ENCODE results near the gene POLR1F. TPM values are rescaled to one million over a fixed set of nuclear protein-coding genes. Genes with fewer than 3 reads are reported as not detected.

POLR1F gene
- total and polyA plus RNA-seq, 9 of the 15 experiments (the other 6 are each of a cell fraction or from before 2014, with no cell fraction given), result 17.5 to 95.3 (median 32.7) TPM

- no peaks in the 10 kb centered on the region for H4K20me1 ChIP-seq (replicated peaks; ENCODE audit: control insufficient read depth, insufficient read depth, low read length)
- no peak overlapping the region for H2AFZ ChIP-seq (ENCODE audit: low read depth, low read length)
- no peak overlapping the region for H3K4me3 ChIP-seq
- H3K9me3 ChIP-seq (replicated peaks; ENCODE audit: control insufficient read depth, insufficient read depth, low read depth, low read length), result no peaks in the 10 kb centered on the region
- ATAC-seq (no peak), FAIRE-seq (no peak), DNase-seq (ENCODE audit: extremely low read depth in 1 of 4, low spot score in 3 of 4) (no peak)
- no peak overlapping the region for H3K4me2 ChIP-seq (ENCODE audit: insufficient read depth, low read length)
- POLR2A ChIA-PET, result no interaction called here
- BruUV-seq (replicated peaks), result TSS peak; percentile 1
- H3K4me1 ChIP-seq (replicated peaks in 1 of 2; ENCODE audit: control insufficient read depth in 2 of 2, insufficient read depth in 2 of 2, low read length in 2 of 2), result no peaks in the 10 kb centered on the region
- no peaks in the 10 kb centered on the region for H3K9me1 ChIP-seq (ENCODE audit: control insufficient read depth, insufficient read depth, low read length)
- H3K9ac ChIP-seq (ENCODE audit: insufficient read depth in 1 of 2, low read depth in 2 of 2, low read length in 2 of 2), result no peak overlapping the region
- H3K36me3 ChIP-seq (ENCODE audit: control insufficient read depth, insufficient read depth, low read length), result peaks cover 49% of the 10 kb centered on the region
- CTCF ChIA-PET (ENCODE audit: low intra/inter-chr PET ratio), result no interaction called here
- intact Hi-C loops (cut with micrococcal nuclease), result no loop called here
- no peaks in the 10 kb centered on the region for H3K79me2 ChIP-seq (ENCODE audit: control insufficient read depth, insufficient read depth, low read length)
- TF ChIP-seq HLTF (IDR thresholded peaks at IDR 0.05) (no peak), ZC3H8 (IDR thresholded peaks at IDR 0.05) (no peak), NR1H2 (CRISPR knock-in tag; IDR thresholded peaks at IDR 0.05) (no peak), SNIP1 (IDR thresholded peaks at IDR 0.05; ENCODE audit: low read depth) (no peak), ZNF316 (IDR thresholded peaks at IDR 0.05) (peak; percentile 42)
- in situ Hi-C loops (cut with MboI), result loop anchor here (25.0 kb wide), 1 partner anchor 2010 kb away; no protein-coding TSS in a partner anchor
- no peak overlapping the region for H3K27ac ChIP-seq (ENCODE audit: extremely low read depth, low read depth, low read length)
- no peaks in the 10 kb centered on the region for H3K27me3 ChIP-seq (ENCODE audit: control insufficient read depth in 2 of 2, insufficient read depth in 2 of 2, low read length in 2 of 2)
Observed at GRCh38 chr7:19696926-19697325, 11.9 kb downstream of the POLR1F start.

GRCh38 chr7:19692111-19692828 is 16.6 kb downstream of the POLR1F start:
- Histone ChIP-seq H3K9me1 (ENCODE audit: control insufficient read depth, insufficient read depth, low read length) (no peaks in the 10 kb centered on the region), H4K20me1 (replicated peaks; ENCODE audit: control insufficient read depth, insufficient read depth, low read length) (no peaks in the 10 kb centered on the region), H2AFZ (ENCODE audit: low read depth, low read length) (no peak overlapping the region), H3K27me3 (ENCODE audit: control insufficient read depth in 2 of 2, insufficient read depth in 2 of 2, low read length in 2 of 2) (no peaks in the 10 kb centered on the region), H3K27ac (ENCODE audit: extremely low read depth, low read depth, low read length) (no peak overlapping the region), H3K4me3 (no peak overlapping the region), H3K36me3 (ENCODE audit: control insufficient read depth, insufficient read depth, low read length) (peaks cover 11% of the 10 kb centered on the region; the same call in 2 of the 3 replicates), H3K4me2 (ENCODE audit: insufficient read depth, low read length) (no peak overlapping the region), H3K79me2 (ENCODE audit: control insufficient read depth, insufficient read depth, low read length) (no peaks in the 10 kb centered on the region), H3K9me3 (replicated peaks; ENCODE audit: control insufficient read depth, insufficient read depth, low read depth, low read length) (no peaks in the 10 kb centered on the region; the same call in 1 of the 2 replicates), H3K9ac (ENCODE audit: insufficient read depth in 1 of 2, low read depth in 2 of 2, low read length in 2 of 2) (no peak overlapping the region), H3K4me1 (replicated peaks in 1 of 2; ENCODE audit: control insufficient read depth in 2 of 2, insufficient read depth in 2 of 2, low read length in 2 of 2) (peaks cover 0 to 5% of the 10 kb centered on the region in 2 experiments; a peak in 1 of 5 replicates)
- intact Hi-C loops (cut with micrococcal nuclease) (no loop called here), in situ Hi-C loops (cut with MboI) (loop anchor here (25.0 kb wide), 1 partner anchor 2005 kb away; no protein-coding TSS in a partner anchor)
- FAIRE-seq (no peak), DNase-seq (ENCODE audit: extremely low read depth in 1 of 4, low spot score in 3 of 4) (no peak), ATAC-seq (no peak)
- no TSS peak for BruUV-seq (replicated peaks)
- CTCF ChIA-PET (ENCODE audit: low intra/inter-chr PET ratio), result no interaction called here
- TF ChIP-seq ZFPM2 (CRISPR knock-in tag; IDR thresholded peaks at IDR 0.05) (no peak), BRCA1 (IDR thresholded peaks at IDR 0.05) (no peak), BRCA1 (CRISPR knock-in tag; IDR thresholded peaks at IDR 0.05) (no peak), SP2 (IDR thresholded peaks at IDR 0.05; ENCODE audit: extremely low read depth, low read depth, low read length, poor library complexity, severe bottlenecking) (no peak), DEAF1 (CRISPR knock-in tag; IDR thresholded peaks at IDR 0.05) (no peak)
- 48% methylated on average over 26 of the region's 26 CpGs for WGBS (ENCODE audit: insufficient coverage, low coverage, missing lambda C conversion rate)
- POLR2A ChIA-PET, result no interaction called here

Data from K562 (cell line).